K562 (cell line): ENCODE data around the gene ITPR1. TPM values are rescaled to one million over a fixed set of nuclear protein-coding genes. Genes with fewer than 3 reads are reported as not detected.

Experiments
- BCL6 ChIP-seq: fragments of 250-450 bp; sonication (Bioruptor Pico); IDR thresholded peaks from 2 replicates; pipeline ENCODE4 v1.4.0; 2020
- CEBPZ ChIP-seq: fragments of 150-350 bp; IDR thresholded peaks from 2 replicates; pipeline ENCODE4 v1.6.1; 2014; ENCODE audit warnings: low read depth, mild to moderate bottlenecking, low read length, borderline replicate concordance
- CREM ChIP-seq: IDR thresholded peaks from 2 replicates; pipeline ENCODE4 v1.6.1; 2014; ENCODE audit warnings: antibody characterized with exemption, low read depth
- CTCF ChIP-seq, 3 experiments: IDR thresholded peaks in 2 of 3; conservative IDR thresholded peaks in 1 of 3; 2 replicates each; pipeline ENCODE4 v1.5.1; 2011 to 2012; ENCODE audit warnings: low read length in 3 of 3, mild to moderate bottlenecking in 3 of 3, control low read depth in 2 of 3, improper control_type of control experiment in 1 of 3, inconsistent platforms in 1 of 3, low read depth in 1 of 3, mixed read lengths in 1 of 3, moderate library complexity in 1 of 3; ENCODE audit not compliant: insufficient read depth in 2 of 3
- EHMT2 ChIP-seq: fragments of 450-650 bp; IDR thresholded peaks from 2 replicates; pipeline ENCODE4 v1.6.1; 2018; ENCODE audit warnings: antibody characterized with exemption
- ESRRA ChIP-seq: fragments of 450-650 bp; IDR thresholded peaks from 2 replicates; pipeline ENCODE4 v1.6.1; 2014; ENCODE audit warnings: low read depth, mild to moderate bottlenecking, moderate library complexity, borderline replicate concordance
- HDGF ChIP-seq: fragments of 450-650 bp; IDR thresholded peaks from 2 replicates; pipeline ENCODE4 v1.6.1; 2016
- HLTF ChIP-seq: fragments of 450-650 bp; IDR thresholded peaks from 2 replicates; pipeline ENCODE4 v1.6.1; 2016
- HOXB6 ChIP-seq: fragments of 250-450 bp; sonication (Bioruptor Pico); IDR thresholded peaks from 2 replicates; pipeline ENCODE4 v1.5.1; 2022; ENCODE audit warnings: mild to moderate bottlenecking, borderline replicate concordance
- KLF16 ChIP-seq: IDR thresholded peaks from 2 replicates; pipeline ENCODE4 v1.6.1; 2016; ENCODE audit warnings: antibody characterized with exemption
- MAZ ChIP-seq, 2 experiments: fragments of 450-650 bp in 1 of 2; sonication (generic) in 1 of 2; formaldehyde crosslinking; IDR thresholded peaks in 1 of 2; conservative IDR thresholded peaks in 1 of 2; 2 replicates each; pipeline versions ENCODE4 v1.4.0 to v1.5.0; 2020; ENCODE audit warnings: mild to moderate bottlenecking in 1 of 2, missing genetic modification reagents in 1 of 2
- RCOR1 ChIP-seq, 2 experiments: IDR thresholded peaks; 2 replicates each; pipeline ENCODE4 v1.6.1; 2012; ENCODE audit warnings: low read depth in 2 of 2, low read length in 2 of 2, borderline replicate concordance in 1 of 2, improper control_type of control experiment in 1 of 2
- SMC3 ChIP-seq: conservative IDR thresholded peaks from 2 replicates; pipeline ENCODE4 v1.6.1; 2011; ENCODE audit warnings: low read depth, low read length, improper control_type of control experiment; ENCODE audit not compliant: insufficient read depth
- SNRNP70 ChIP-seq: fragments of 200-400 bp; formaldehyde crosslinking; optimal IDR thresholded peaks from 2 replicates; pipeline ENCODE3; 2017; ENCODE audit warnings: low read depth, low read length
- STAG1 ChIP-seq: sonication (generic); formaldehyde crosslinking; IDR thresholded peaks from 2 replicates; pipeline ENCODE4 v1.5.0; 2020; ENCODE audit warnings: missing genetic modification reagents, borderline replicate concordance
- TBP ChIP-seq: optimal IDR thresholded peaks from 2 replicates; pipeline ENCODE3; 2011; ENCODE audit warnings: low read depth, low read length, improper control_type of control experiment
- TSC22D4 ChIP-seq: fragments of 450-650 bp; IDR thresholded peaks from 2 replicates; pipeline ENCODE4 v1.6.1; 2016; ENCODE audit warnings: missing genetic modification characterization, missing biosample characterization, control low read depth
- ZNF695 ChIP-seq: fragments of 450-650 bp; formaldehyde crosslinking; IDR thresholded peaks from 2 replicates; pipeline ENCODE4 v1.4.0; 2020; ENCODE audit warnings: mild to moderate bottlenecking, moderate library complexity
- polyA plus RNA-seq, 8 experiments: library from polyadenylated mRNA; depleted of rRNA in 4 of 8; stranded (reverse) in 5 of 8; unstranded in 3 of 8; fragments of >200 nt; fragmentation: Nextera tagmentation in 2 of 8; fragmentation: Illumina TruSeq in 1 of 8; extraction: Ambion mirVana in 2 of 8; extraction: Trizol in 1 of 8; gene quantifications; 2 replicates each; pipeline versions ENCODE4 v1.2.1 to v1.2.3, GENCODE V29; 2011 to 2014; ENCODE audit warnings: inconsistent platforms in 1 of 8, missing spikeins in 1 of 8
- total RNA-seq, 7 experiments: library from RNA; depleted of rRNA in 6 of 7; stranded (reverse); fragments of >200 nt in 6 of 7; fragmentation: Illumina TruSeq in 2 of 7; extraction: Trizol in 2 of 7; gene quantifications; 2 replicates each; pipeline versions ENCODE4 v1.2.1 to v1.2.3, GENCODE V29; 2011 to 2021; ENCODE audit warnings: low replicate concordance in 1 of 7
- TF ChIP-seq, protein P1 (sequence below): fragments of 250-450 bp; sonication (Bioruptor Pico); IDR thresholded peaks from 2 replicates; pipeline ENCODE4 v1.6.1; 2021; ENCODE audit warnings: mild to moderate bottlenecking
- TF ChIP-seq, protein P2 (sequence below), 2 experiments: fragments of 450-650 bp; IDR thresholded peaks; 2 replicates each; pipeline ENCODE4 v1.6.1; 2018; ENCODE audit warnings: mild to moderate bottlenecking in 2 of 2, low read depth in 1 of 2; ENCODE audit not compliant: partially characterized antibody in 2 of 2

ITPR1 gene
- total and polyA plus RNA-seq, 9 of the 15 experiments (the other 6 are each of a cell fraction or from before 2014, with no cell fraction given): 22.4 to 40.0 (median 27.4) TPM

GRCh38 chr3:4656059-4656458, 162.9 kb downstream of the ITPR1 start (continued):
- TF ChIP-seq, protein P1, sequence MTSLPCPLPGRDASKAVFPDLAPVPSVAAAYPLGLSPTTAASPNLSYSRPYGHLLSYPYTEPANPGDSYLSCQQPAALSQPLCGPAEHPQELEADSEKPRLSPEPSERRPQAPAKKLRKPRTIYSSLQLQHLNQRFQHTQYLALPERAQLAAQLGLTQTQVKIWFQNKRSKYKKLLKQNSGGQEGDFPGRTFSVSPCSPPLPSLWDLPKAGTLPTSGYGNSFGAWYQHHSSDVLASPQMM (CRISPR knock-in tag): no peak
- TF ChIP-seq TBP (peak; percentile 29), HOXB6 (CRISPR knock-in tag) (no peak), SNRNP70 (no peak), SMC3 (peak; percentile 82), BCL6 (CRISPR knock-in tag) (no peak), HLTF (no peak), EHMT2 (no peak), RCOR1 (IDR thresholded peaks at IDR 0.05; ENCODE audit: borderline replicate concordance in 1 of 2, low read depth in 2 of 2, low read length in 2 of 2) (peak in 1 of 2 experiments; percentile 25; a peak in 1 of 4 replicates), CTCF (IDR thresholded peaks at IDR 0.05 in 2 of 3, conservative IDR thresholded peaks at IDR 0.05 in 1 of 3; ENCODE audit: insufficient read depth in 2 of 3, low read depth in 1 of 3, low read length in 3 of 3) (peak; percentile 90 to 98 (median 96)), HDGF (0 out of 2 replicates have a peak, but pooled peaks have one; percentile 36), ZNF695 (CRISPR knock-in tag) (no peak), KLF16 (0 out of 2 replicates have a peak, but pooled peaks have one; percentile 51), STAG1 (CRISPR knock-in tag) (peak; percentile 94), CEBPZ (no peak), ESRRA (no peak), TSC22D4 (tag) (no peak), MAZ (CRISPR knock-in tag; conservative IDR thresholded peaks at IDR 0.05 in 1 of 2, IDR thresholded peaks at IDR 0.05 in 1 of 2) (0 out of 4 replicates have a peak, but pooled peaks of 1 of the 2 experiments have one; percentile 17), CREM (0 out of 2 replicates have a peak, but pooled peaks have one; percentile 16)
- TF ChIP-seq, protein P2, sequence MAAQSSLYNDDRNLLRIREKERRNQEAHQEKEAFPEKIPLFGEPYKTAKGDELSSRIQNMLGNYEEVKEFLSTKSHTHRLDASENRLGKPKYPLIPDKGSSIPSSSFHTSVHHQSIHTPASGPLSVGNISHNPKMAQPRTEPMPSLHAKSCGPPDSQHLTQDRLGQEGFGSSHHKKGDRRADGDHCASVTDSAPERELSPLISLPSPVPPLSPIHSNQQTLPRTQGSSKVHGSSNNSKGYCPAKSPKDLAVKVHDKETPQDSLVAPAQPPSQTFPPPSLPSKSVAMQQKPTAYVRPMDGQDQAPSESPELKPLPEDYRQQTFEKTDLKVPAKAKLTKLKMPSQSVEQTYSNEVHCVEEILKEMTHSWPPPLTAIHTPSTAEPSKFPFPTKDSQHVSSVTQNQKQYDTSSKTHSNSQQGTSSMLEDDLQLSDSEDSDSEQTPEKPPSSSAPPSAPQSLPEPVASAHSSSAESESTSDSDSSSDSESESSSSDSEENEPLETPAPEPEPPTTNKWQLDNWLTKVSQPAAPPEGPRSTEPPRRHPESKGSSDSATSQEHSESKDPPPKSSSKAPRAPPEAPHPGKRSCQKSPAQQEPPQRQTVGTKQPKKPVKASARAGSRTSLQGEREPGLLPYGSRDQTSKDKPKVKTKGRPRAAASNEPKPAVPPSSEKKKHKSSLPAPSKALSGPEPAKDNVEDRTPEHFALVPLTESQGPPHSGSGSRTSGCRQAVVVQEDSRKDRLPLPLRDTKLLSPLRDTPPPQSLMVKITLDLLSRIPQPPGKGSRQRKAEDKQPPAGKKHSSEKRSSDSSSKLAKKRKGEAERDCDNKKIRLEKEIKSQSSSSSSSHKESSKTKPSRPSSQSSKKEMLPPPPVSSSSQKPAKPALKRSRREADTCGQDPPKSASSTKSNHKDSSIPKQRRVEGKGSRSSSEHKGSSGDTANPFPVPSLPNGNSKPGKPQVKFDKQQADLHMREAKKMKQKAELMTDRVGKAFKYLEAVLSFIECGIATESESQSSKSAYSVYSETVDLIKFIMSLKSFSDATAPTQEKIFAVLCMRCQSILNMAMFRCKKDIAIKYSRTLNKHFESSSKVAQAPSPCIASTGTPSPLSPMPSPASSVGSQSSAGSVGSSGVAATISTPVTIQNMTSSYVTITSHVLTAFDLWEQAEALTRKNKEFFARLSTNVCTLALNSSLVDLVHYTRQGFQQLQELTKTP (IDR thresholded peaks at IDR 0.05; ENCODE audit: low read depth in 1 of 2, partially characterized antibody in 2 of 2): no peak
